HL-60 (cell line): ENCODE results near the gene EYA3.

Experiments used
- DNase-seq, 2 experiments: peaks; one replicate each; pipeline ENCODE4 v3.0.0-alpha.2; 2010 to 2020; ENCODE audit warnings: low read depth in 1 of 2, low spot score in 1 of 2
- H3K27ac ChIP-seq: fragments of 250-450 bp; sonication (Bioruptor Pico); replicated peaks from 2 replicates; pipeline ENCODE4 v1.5.1; 2020; ENCODE audit warnings: mild to moderate bottlenecking, moderate library complexity
- H3K27me3 ChIP-seq: fragments of 250-450 bp; sonication (Bioruptor Pico); 2 replicates; pipeline ENCODE4 v1.5.1; 2021; ENCODE audit warnings: mild to moderate bottlenecking, moderate library complexity; ENCODE audit not compliant: insufficient read depth, poor library complexity, severe bottlenecking
- H3K4me3 ChIP-seq: replicated peaks from 2 replicates; pipeline ENCODE4 v1.5.1; 2011; ENCODE audit warnings: mild to moderate bottlenecking, control low read depth, low read length; ENCODE audit not compliant: insufficient read depth
- CTCF ChIP-seq: IDR thresholded peaks from one replicate; pipeline ENCODE4 v1.5.1; 2011; ENCODE audit warnings: low read length, control low read depth, inconsistent platforms; ENCODE audit not compliant: insufficient read depth
- GABPA ChIP-seq: IDR thresholded peaks from 2 replicates; pipeline ENCODE4 v1.6.1; 2012; ENCODE audit warnings: low read depth
- POLR2AphosphoS5 ChIP-seq: IDR thresholded peaks from 2 replicates; pipeline ENCODE4 v1.6.1; 2012; ENCODE audit warnings: low read depth
- REST ChIP-seq: IDR thresholded peaks from 2 replicates; pipeline ENCODE4 v1.6.1; 2012; ENCODE audit warnings: low read depth; ENCODE audit not compliant: insufficient replicate concordance
- SPI1 ChIP-seq: IDR thresholded peaks from 2 replicates; pipeline ENCODE4 v1.6.1; 2012; ENCODE audit warnings: low read depth, mild to moderate bottlenecking, borderline replicate concordance

EYA3 gene

GRCh38 chr1:28112388-28113241 lies 24.2 kb upstream of the EYA3 start:
- Histone ChIP-seq H3K27me3 (no peaks in the 10 kb centered on the region), H3K4me3 (no peak overlapping the region), H3K27ac (peak overlapping the region; percentile 83)
- DNase-seq = peak; percentile 80 to 98
- TF ChIP-seq GABPA (no peak), REST (no peak), SPI1 (peak; percentile 17; the same call in 1 of the 2 replicates), CTCF (peak; percentile 15), POLR2AphosphoS5 (no peak)

GRCh38 chr1:28111157-28111556 lies 22.7 kb upstream of the EYA3 start:
- DNase-seq = peak in 1 of 2 experiments; percentile 65

GRCh38 chr1:28110555-28110954 lies 22.1 kb upstream of the EYA3 start:
- DNase-seq = no peak
- Histone ChIP-seq H3K27me3 (no peaks in the 10 kb centered on the region), H3K4me3 (no peak overlapping the region), H3K27ac (peak overlapping the region; percentile 83)
- TF ChIP-seq CTCF = no peak
- TF ChIP-seq POLR2AphosphoS5 = no peak
- TF ChIP-seq REST = no peak
- no peak for TF ChIP-seq GABPA
- no peak for TF ChIP-seq SPI1

More at GRCh38 chr1:28111157-28111556, 22.7 kb upstream of the EYA3 start:
- H3K4me3 ChIP-seq = no peak overlapping the region
- H3K27ac ChIP-seq = peak overlapping the region; percentile 83
- no peaks in the 10 kb centered on the region for H3K27me3 ChIP-seq
- TF ChIP-seq SPI1 = no peak; the same call in 1 of the 2 replicates
- TF ChIP-seq POLR2AphosphoS5 = no peak
- TF ChIP-seq REST = no peak
